NCI-H1105 (cell line): ENCODE data around the gene COMMD3.

Source experiments
- DNase-seq: peaks from one replicate; lab custom pipeline; 2025; lab: John Stamatoyannopoulos, UW

Gene COMMD3

GRCh38 chr10:22366771-22367170 lies 50.6 kb downstream of the COMMD3 start:
- DNase-seq = no peak

- DNase-seq = no peak
Measured at GRCh38 chr10:22367471-22367870, 51.3 kb downstream of the COMMD3 start.

- DNase-seq = no peak
Measured at GRCh38 chr10:22368402-22368801, 52.2 kb downstream of the COMMD3 start.

GRCh38 chr10:22368981-22369380 lies 52.8 kb downstream of the COMMD3 start:
- DNase-seq = no peak

- DNase-seq = no peak
Measured at GRCh38 chr10:22369434-22370072, 53.4 kb downstream of the COMMD3 start.
